Stimulated activated CD8-positive, alpha-beta memory T cell treated with anti-CD3 and anti-CD28 coated beads, Interleukin-2, amount 100 ng/mL, for 1 hour (primary cell): ENCODE measurements around the gene RWDD1.
A peak's percentile ranks its signal among the peaks of the same experiment; 100 is the strongest.

Experiments
- DNase-seq, 2 donors: peaks; one replicate each; pipeline ENCODE4 v3.0.0-alpha.2; 2020; ENCODE audit warnings: low read depth in 2 of 2

Gene RWDD1

DNA sequence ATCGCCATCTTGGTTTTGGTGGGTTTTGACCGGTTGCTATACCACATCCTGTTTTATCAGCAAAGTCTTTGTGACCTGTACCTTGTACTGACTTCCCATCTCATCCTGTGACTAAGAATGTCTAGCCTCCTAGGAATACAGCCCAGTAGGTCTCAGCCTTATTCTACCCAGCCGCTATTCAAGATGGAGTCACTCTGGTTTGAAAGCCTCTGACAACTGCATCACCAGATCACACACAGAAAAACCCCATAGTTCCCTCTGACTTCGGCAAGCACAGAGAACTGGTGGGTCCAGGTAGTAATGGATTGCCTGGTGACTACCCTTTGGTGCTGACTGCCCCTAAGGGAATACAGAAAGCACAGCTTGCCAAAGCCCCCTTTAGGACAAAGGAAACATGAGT lies 34.6 kb downstream of the RWDD1 start:
- no peak for DNase-seq

DNA sequence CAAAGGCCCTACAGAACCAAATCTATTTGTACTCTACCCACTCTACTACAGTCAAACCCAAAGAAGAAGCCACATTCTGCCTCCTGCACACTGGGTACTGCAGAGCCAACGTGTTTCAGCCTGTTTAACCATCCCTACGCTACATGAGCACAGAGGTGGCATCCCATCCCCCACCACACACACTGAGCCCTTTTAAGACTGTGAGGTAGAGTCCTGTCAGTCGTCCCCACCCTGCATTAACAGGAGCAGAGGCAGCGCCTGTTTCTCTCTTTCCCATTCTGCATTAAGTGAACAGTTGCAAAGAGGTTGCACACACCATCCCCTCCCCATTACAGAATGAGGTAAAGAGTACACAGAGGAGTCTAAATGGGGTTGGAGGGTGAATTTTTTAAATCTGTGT lies 39.8 kb downstream of the RWDD1 start:
- DNase-seq = no peak

DNA sequence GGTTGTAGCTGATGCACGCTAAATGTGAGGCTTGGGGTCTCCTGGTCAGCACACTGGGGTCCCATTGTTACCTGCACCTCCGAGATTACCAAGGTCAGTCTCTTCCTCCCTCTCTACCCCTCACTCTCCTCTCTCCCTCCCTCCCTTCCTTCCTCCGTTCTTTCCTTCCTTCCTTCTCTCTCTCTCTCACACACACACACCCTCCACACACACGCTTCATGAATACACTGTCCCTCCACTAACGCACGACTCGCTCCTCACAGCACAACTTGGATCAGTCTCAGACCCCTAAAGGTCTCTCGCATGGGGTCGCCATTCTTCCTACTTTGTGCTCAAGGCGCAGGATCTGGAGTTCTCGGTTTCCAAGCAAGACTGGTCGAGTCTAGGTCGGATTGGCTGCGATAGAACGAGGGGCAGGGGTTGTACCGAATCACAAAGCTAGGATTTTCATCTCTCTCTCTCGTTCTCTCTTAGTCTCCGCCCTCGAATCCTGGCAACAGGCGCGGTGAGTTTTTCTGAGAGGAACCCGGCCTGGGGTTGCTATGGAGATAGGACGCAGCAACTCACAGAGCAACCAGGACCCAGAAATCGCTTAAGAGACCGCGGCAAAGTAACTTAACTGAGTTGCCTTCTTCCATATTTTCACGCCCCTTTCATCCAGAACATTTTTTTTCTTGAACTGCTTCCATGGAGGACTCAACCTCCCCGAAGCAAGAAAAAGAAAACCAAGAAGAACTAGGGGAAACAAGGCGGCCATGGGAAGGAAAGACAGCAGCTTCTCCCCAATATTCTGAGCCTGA lies 44.8 kb downstream of the RWDD1 start, which contains the start of gene RSPH4A:
Gene RSPH4A, plus strand, starts transcription at position 543 of the 800 bp plus-strand sequence. Its CDS starts 145 bp downstream, at position 688.
- DNase-seq = peak; percentile 21 to 33

DNA sequence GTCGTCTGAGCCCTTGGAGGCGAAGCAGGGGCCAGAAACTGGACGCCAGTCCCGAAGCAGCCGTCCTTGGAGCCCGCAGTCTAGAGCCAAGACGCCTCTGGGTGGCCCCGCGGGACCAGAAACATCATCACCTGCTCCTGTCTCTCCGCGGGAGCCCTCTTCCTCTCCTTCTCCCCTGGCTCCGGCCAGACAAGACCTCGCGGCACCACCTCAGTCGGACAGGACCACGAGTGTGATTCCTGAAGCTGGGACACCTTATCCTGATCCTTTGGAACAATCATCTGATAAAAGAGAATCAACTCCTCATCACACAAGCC lies 45.4 kb downstream of the RWDD1 start:
- no peak for DNase-seq

DNA sequence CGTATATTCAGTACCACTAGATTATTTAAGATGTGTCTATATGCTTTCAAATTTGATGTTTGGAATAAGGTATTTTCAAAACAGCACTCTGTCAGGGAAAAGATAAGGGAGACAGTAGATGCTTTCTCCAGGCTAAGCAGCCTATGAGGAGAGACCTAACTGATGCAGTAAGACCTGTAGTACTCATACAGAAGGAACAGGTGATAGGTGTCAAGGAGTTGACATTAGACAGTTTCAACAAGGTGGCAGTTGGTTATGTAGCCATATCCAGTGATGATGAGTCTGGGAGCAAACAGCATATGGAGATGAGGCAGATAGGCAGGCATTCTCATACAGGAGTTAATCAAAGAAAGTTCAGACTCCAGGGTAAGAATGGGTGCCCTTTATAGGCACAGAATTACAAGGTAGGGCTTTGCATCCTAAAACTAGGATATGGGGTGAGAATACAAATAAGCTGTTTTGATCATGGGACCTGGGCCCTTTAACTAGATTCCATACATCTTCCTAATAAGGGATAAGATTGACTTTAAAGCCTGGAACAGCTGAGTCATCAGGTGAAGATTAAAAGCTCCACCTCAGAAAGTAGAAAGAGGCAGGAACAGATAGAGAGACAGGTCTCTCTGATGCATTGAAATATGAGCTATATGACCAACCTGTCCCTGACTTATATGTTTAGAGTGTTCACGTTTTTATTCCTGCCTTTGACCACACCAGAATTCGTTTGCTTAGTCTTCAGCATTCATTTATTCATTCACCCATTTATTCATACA lies 52.9 kb downstream of the RWDD1 start:
- DNase-seq = no peak

DNA sequence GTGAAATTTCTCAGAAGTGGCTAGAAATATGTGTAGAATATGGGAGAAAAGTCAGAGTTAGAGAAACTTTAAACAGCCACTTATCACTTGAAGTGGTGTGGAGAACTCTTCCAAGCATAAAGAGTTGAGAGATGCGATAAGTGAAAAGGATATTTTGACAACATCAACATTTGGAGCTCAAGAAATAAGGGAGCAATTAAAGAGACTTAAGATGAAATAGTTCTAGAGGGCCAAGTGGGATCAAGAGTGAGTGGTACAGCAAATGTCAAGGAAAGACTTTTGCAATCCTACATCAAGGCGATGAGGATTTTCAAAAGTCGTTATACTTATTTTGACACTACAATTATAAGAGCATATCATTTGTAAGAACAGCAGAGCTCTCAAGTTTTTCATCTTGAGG lies 54.6 kb downstream of the RWDD1 start:
- DNase-seq = no peak

DNA sequence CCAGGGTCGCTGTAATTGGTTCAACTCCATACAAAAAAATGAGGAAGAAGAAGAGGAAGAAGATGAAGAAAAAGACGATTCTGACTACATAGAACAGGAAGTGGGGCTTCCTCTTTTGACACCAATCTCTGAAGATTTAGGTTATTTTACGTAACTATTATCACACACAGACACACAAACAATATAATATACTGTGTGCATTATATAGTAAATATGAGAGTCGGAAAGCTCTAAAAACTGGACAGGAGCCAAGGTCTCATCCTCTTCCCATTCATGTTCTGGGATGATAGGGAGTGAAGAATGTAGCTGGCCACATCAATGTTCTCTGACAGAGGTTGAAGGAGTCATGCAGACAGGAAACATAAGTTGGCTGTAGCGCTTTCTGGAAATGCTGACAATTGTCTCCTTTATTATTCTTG lies 58.3 kb downstream of the RWDD1 start:
- no peak for DNase-seq

DNA sequence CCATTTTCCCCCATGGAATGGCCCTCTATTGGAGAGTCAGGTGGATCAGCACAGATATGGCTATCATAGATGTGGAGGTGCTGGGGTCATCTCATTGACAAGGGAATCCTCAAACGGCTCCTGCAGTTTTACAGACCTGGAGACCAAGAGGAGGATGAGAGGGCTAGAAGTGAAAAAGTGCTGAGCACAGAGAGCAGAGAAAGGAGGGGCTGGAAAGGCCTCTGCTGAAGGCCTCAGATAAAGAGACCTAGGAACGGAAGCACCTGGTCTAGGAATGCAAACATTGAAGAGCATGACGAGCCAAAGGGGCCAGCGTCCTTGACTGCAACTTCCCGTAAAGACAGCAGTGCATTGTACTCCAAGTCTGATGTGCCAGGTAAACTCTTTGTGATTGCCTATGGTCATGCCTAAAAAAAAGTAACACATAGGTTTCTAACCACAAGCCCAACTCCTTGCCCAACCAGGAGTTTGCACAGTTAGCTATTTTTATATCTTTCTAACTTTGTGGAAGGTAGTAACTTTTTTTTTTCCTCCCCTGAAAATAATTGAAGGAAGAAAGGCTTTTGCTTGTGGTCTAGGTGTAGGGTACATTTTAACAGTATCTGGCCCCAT lies 60.2 kb downstream of the RWDD1 start:
- no peak for DNase-seq

DNA sequence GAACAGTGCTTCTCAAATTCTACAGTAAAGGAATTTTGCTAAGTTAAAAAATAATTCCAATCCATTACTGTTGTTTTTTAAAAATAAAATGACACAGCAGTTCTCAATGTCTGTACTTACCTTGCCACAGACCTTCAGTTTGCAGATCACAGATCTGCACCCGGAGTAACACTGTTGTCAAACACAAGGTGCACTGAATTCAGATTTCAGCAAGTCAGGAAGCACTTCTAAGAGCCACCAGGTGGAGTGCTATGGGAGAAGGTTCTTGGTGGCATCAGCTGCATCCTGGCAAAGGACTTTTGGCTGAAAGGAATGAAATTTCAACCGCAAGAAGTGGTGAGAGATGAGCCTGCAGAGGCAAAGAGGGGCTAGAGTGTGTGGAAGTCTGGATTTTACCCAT lies 62.4 kb downstream of the RWDD1 start:
- DNase-seq = no peak
